ENCODE results near the gene ADARB2.

Gene ADARB2

GRCh38 chr10:1128649-1129048, 608.7 kb downstream of the ADARB2 start:
- DNase-seq (ENCODE audit: low read depth), result no peak

GRCh38 chr10:1128115-1128514, 609.2 kb downstream of the ADARB2 start:
- DNase-seq (ENCODE audit: low read depth), result no peak

GRCh38 chr10:1127629-1128028, 609.7 kb downstream of the ADARB2 start:
- no peak for DNase-seq (ENCODE audit: low read depth)
